Measurements from ENCODE around the gene DMXL1. TPM values are rescaled to one million over a fixed set of nuclear protein-coding genes. Genes with fewer than 3 reads are reported as not detected.

Gene DMXL1
- total RNA-seq, 2 experiments from 2014 or later = 28.4 to 29.1 TPM

DNA sequence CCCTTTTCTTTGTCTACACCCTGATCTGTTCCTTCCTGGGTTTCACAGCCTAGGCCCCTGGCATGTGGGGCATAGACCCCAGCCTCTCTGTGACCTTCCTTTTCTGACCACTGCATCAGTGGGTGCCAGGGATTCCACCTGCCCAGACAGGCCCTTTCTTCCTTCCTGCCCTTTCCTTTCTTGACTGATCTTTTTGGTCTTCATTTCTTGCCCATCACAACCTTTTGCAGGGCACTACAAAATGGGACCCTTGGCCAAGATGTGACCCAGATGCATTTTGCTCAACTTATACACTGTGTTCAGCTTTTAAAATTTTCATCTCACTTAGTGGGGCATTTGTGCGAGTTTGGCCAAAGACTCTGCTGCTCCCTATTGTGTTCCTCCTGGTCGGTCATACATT lies 211.7 kb downstream of the DMXL1 start:
- H3K27ac ChIP-seq (ENCODE audit: low read depth in 1 of 2, low read length in 2 of 2) = peak overlapping the region; percentile 26 to 47
- peak overlapping the region; percentile 97 for H3K27ac Mint-ChIP-seq
- peaks cover 35% of the 10 kb centered on the region for H3K36me3 ChIP-seq (ENCODE audit: insufficient read depth, low read length)
- H3K9me3 ChIP-seq (ENCODE audit: control insufficient read depth in 1 of 2, insufficient read depth in 1 of 2, low read length in 2 of 2) = no peaks in the 10 kb centered on the region
- DNase-seq = peak in 1 of 14 experiments; percentile 0
- ChIA-PET CTCF (no interaction called here), POLR2A (interaction anchor here (2.0 to 9.2 kb wide), 3 partner anchors 9 to 25 kb away, joined by 7 to 90 read pairs (median 16); no protein-coding TSS in a partner anchor)
- H3K4me1 ChIP-seq (ENCODE audit: insufficient read depth, low read length) = peaks cover 78% of the 10 kb centered on the region
- intact Hi-C loops (cut with DNase I, micrococcal nuclease) = no loop called here
- peaks cover 100% of the 10 kb centered on the region for H3K4me1 Mint-ChIP-seq (ENCODE audit: low read depth)
- peak overlapping the region; percentile 30 for H3K4me3 Mint-ChIP-seq
- H3K27me3 Mint-ChIP-seq = peaks cover 6% of the 10 kb centered on the region
- H3K9me3 Mint-ChIP-seq = no peaks in the 10 kb centered on the region
- H3K36me3 Mint-ChIP-seq (ENCODE audit: low read depth) = peaks cover 91% of the 10 kb centered on the region
- ATAC-seq (ENCODE audit: poor library complexity) = no peak
- H3K27me3 ChIP-seq (ENCODE audit: control insufficient read depth in 1 of 2, insufficient read depth in 2 of 2, low read length in 2 of 2) = no peaks in the 10 kb centered on the region
- TF ChIP-seq, protein P1, sequence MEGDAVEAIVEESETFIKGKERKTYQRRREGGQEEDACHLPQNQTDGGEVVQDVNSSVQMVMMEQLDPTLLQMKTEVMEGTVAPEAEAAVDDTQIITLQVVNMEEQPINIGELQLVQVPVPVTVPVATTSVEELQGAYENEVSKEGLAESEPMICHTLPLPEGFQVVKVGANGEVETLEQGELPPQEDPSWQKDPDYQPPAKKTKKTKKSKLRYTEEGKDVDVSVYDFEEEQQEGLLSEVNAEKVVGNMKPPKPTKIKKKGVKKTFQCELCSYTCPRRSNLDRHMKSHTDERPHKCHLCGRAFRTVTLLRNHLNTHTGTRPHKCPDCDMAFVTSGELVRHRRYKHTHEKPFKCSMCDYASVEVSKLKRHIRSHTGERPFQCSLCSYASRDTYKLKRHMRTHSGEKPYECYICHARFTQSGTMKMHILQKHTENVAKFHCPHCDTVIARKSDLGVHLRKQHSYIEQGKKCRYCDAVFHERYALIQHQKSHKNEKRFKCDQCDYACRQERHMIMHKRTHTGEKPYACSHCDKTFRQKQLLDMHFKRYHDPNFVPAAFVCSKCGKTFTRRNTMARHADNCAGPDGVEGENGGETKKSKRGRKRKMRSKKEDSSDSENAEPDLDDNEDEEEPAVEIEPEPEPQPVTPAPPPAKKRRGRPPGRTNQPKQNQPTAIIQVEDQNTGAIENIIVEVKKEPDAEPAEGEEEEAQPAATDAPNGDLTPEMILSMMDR (IDR thresholded peaks at IDR 0.05) = no peak
- no peak overlapping the region for H3K4me3 ChIP-seq (ENCODE audit: low read length)

DNA sequence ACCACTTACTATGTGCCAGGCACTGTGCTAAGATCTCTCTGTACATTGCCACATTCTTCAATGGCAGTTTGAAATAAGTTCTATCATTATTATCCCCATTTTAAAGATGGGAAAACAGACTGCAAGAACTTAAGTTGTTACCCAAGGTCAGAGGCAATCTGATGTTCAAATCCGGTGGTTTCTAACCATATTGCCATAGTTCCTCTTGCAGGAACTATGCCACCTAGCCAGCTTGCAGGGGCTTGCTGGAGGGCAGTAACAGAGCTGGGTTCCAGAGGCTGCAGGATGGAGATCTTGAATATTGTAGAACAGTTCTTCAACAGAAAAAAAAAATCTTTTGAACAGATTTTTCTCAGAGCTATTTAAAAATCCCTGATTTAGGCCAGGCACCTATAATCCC lies 213.1 kb downstream of the DMXL1 start:
- peaks cover 100% of the 10 kb centered on the region for H3K4me1 Mint-ChIP-seq (ENCODE audit: low read depth)
- Histone ChIP-seq H3K4me1 (ENCODE audit: insufficient read depth, low read length) (peaks cover 69% of the 10 kb centered on the region), H3K36me3 (ENCODE audit: insufficient read depth, low read length) (peaks cover 35% of the 10 kb centered on the region), H3K9me3 (ENCODE audit: control insufficient read depth in 1 of 2, insufficient read depth in 1 of 2, low read length in 2 of 2) (no peaks in the 10 kb centered on the region), H3K27ac (ENCODE audit: low read depth in 1 of 2, low read length in 2 of 2) (peak overlapping the region; percentile 26 to 42), H3K4me3 (ENCODE audit: low read length) (no peak overlapping the region), H3K27me3 (ENCODE audit: control insufficient read depth in 1 of 2, insufficient read depth in 2 of 2, low read length in 2 of 2) (no peaks in the 10 kb centered on the region)
- CTCF ChIA-PET = interaction anchor here (1.5 kb wide), 1 partner anchor 9 kb away, joined by 5 read pairs; no protein-coding TSS in a partner anchor
- TF ChIP-seq, protein P1 (IDR thresholded peaks at IDR 0.05) = no peak
- ATAC-seq (ENCODE audit: poor library complexity) (no peak), DNase-seq (peak in 2 of 14 experiments; percentile 24 to 35)
- H3K4me3 Mint-ChIP-seq = peak overlapping the region; percentile 68
- H3K27me3 Mint-ChIP-seq = no peaks in the 10 kb centered on the region
- H3K9me3 Mint-ChIP-seq = no peaks in the 10 kb centered on the region
- intact Hi-C loops (cut with DNase I, micrococcal nuclease) = no loop called here
- peaks cover 78% of the 10 kb centered on the region for H3K36me3 Mint-ChIP-seq (ENCODE audit: low read depth)
- POLR2A ChIA-PET = interaction anchor here (0.9 to 9.2 kb wide), 7 partner anchors 10 to 214 kb away, joined by 3 to 90 read pairs (median 8); partner anchors contain the start of gene DMXL1
- peak overlapping the region; percentile 97 for H3K27ac Mint-ChIP-seq

DNA sequence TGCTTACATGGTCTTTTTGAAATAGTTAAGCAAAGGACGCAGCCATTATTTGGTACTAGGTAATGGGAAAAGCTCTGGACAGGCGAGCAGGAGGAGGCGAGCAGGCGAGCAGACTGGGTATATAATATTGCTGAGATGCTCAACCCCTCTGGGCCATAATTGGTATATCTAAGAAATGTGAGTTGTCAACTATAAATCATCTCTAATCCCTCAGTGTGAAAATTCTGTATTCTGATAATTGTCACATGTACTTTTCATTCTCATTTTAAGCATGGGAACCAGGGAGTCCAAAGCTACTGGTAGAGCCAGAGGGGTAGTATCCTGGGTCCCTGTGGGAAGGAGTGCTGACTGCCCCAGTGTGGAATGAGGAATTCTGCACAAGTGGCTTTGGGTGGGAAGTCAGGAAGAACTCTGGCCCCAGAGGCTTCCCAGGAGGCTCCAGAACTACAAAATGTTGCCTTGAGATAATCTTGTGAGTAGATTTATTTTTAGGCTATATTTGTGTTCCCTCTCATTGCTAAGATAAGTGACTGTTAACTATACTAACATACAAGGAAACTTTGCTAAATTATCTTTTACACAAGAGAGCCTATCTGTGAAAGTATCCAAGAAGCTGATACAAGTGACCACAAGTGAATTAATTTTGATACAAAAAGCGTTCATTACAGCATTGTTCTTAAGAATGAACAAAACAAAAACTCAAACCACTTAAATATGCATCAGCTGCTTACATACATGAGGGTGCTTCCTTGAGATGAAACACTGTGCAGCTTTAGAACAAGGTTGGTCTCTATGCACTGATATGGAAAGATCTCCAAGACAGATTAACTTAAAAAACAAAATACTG lies 214.4 kb downstream of the DMXL1 start:
- H3K36me3 Mint-ChIP-seq (ENCODE audit: low read depth) = peaks cover 72% of the 10 kb centered on the region
- TF ChIP-seq, protein P1 (IDR thresholded peaks at IDR 0.05) = no peak
- H3K4me3 ChIP-seq (ENCODE audit: low read length) = no peak overlapping the region

More for the DNA sequence above, 214.4 kb downstream of the DMXL1 start:
- ChIA-PET POLR2A (interaction anchor here (0.9 to 9.2 kb wide), 6 partner anchors 11 to 55 kb away, joined by 4 to 90 read pairs (median 11); no protein-coding TSS in a partner anchor), CTCF (interaction anchor here (1.3 kb wide), 1 partner anchor 30 kb away, joined by 5 read pairs; no protein-coding TSS in a partner anchor)
- ATAC-seq (ENCODE audit: poor library complexity) (peak; percentile 45), DNase-seq (peak in 2 of 14 experiments; percentile 1 to 43)
- peak overlapping the region; percentile 42 to 64 for H3K27ac ChIP-seq (ENCODE audit: low read depth in 1 of 2, low read length in 2 of 2)
- no peaks in the 10 kb centered on the region for H3K27me3 Mint-ChIP-seq
- peaks cover 100% of the 10 kb centered on the region for H3K4me1 Mint-ChIP-seq (ENCODE audit: low read depth)
- peak overlapping the region; percentile 82 for H3K4me3 Mint-ChIP-seq
- H3K27ac Mint-ChIP-seq = peak overlapping the region; percentile 97
- no peaks in the 10 kb centered on the region for H3K9me3 ChIP-seq (ENCODE audit: control insufficient read depth in 1 of 2, insufficient read depth in 1 of 2, low read length in 2 of 2)
- intact Hi-C loops (cut with DNase I, micrococcal nuclease) = no loop called here
- no peaks in the 10 kb centered on the region for H3K9me3 Mint-ChIP-seq
- H3K36me3 ChIP-seq (ENCODE audit: insufficient read depth, low read length) = peaks cover 35% of the 10 kb centered on the region
- H3K4me1 ChIP-seq (ENCODE audit: insufficient read depth, low read length) = peaks cover 70% of the 10 kb centered on the region
- H3K27me3 ChIP-seq (ENCODE audit: control insufficient read depth in 1 of 2, insufficient read depth in 2 of 2, low read length in 2 of 2) = no peaks in the 10 kb centered on the region

Data from CD4-positive, alpha-beta T cell (primary cell).